ENCODE results near the gene WDR1. TPM values are rescaled to one million over a fixed set of nuclear protein-coding genes. Genes with fewer than 3 reads are reported as not detected.

Gene WDR1
- polyA plus RNA-seq, 2 of the 4 experiments (the other 2 are of a cell fraction), result 251 to 326 TPM

- 99% methylated on average over 7 of the region's 8 CpGs for WGBS (ENCODE audit: missing lambda C conversion rate)
- Histone ChIP-seq H3K9me3 (no peaks in the 10 kb centered on the region), H3K27ac (no peak overlapping the region), H3K4me2 (no peak overlapping the region), H3K4me3 (no peak overlapping the region), H3K4me1 (no peaks in the 10 kb centered on the region)
- DNase-seq (ENCODE audit: low read depth in 1 of 2, low spot score in 1 of 2) (no peak), FAIRE-seq (no peak), ATAC-seq (no peak)
- TF ChIP-seq CHD2 (IDR thresholded peaks at IDR 0.05; ENCODE audit: low read length, partially characterized antibody) (no peak), HEYL (CRISPR knock-in tag; IDR thresholded peaks at IDR 0.05) (no peak), TP53 (CRISPR knock-in tag; IDR thresholded peaks at IDR 0.05) (no peak)
- ChIA-PET CTCF (interaction anchor here (0.9 kb wide), 1 partner anchor 12 kb away, joined by 3 read pairs; no protein-coding TSS in a partner anchor), POLR2A (no interaction called here)
Observed at GRCh38 chr4:10079912-10080588, 36.5 kb downstream of the WDR1 start.

DNA sequence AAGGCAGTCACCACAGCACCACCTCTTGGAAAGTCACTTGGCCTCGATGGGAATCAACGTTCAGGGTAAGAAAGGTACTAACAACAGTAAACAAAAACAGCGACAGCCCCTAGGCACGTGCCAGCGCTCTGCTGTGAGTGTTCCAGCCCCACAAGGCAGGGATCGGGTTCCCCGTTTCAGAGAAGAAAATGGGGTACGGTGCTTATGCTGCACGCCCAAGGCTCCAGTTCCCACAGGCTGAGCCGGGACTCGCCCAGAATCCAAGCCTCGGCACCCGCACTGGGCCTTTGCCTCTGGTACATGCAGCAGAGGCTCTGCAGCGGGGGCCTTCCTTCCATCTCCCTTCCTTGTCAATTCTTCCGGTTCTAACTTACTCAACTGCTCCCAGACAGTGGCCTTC lies 37.3 kb downstream of the WDR1 start:
- no peak overlapping the region for H3K27ac ChIP-seq

GRCh38 chr4:10078481-10079233 lies 37.9 kb downstream of the WDR1 start:
- WGBS (ENCODE audit: missing lambda C conversion rate), result 92% methylated on average over 15 of the region's 26 CpGs
- H3K4me1 ChIP-seq, result no peaks in the 10 kb centered on the region
- H3K27ac ChIP-seq, result no peak overlapping the region
- no peak for TF ChIP-seq TFCP2L1 (CRISPR knock-in tag; IDR thresholded peaks at IDR 0.05)
- no peak for TF ChIP-seq HES2 (IDR thresholded peaks at IDR 0.05)
- FAIRE-seq (no peak), ATAC-seq (no peak), DNase-seq (ENCODE audit: low read depth in 1 of 2, low spot score in 1 of 2) (no peak)
- H3K4me2 ChIP-seq, result no peak overlapping the region
- no peaks in the 10 kb centered on the region for H3K9me3 ChIP-seq
- ChIA-PET CTCF (interaction anchor here (0.5 kb wide), 1 partner anchor 39 kb away, joined by 3 read pairs; no protein-coding TSS in a partner anchor), POLR2A (no interaction called here)
- H3K4me3 ChIP-seq, result no peak overlapping the region

More for the DNA sequence above, 37.3 kb downstream of the WDR1 start:
- POLR2A ChIA-PET, result no interaction called here
- DNase-seq (ENCODE audit: low read depth in 1 of 2, low spot score in 1 of 2), result no peak
- H3K4me2 ChIP-seq, result no peak overlapping the region
- 92% methylated on average over 15 of the region's 15 CpGs for WGBS (ENCODE audit: missing lambda C conversion rate)
- FAIRE-seq, result no peak
- TF ChIP-seq ZSCAN20 (CRISPR knock-in tag; IDR thresholded peaks at IDR 0.05) (no peak), KDM1A (IDR thresholded peaks at IDR 0.05; ENCODE audit: low read depth) (no peak), CBX2 (IDR thresholded peaks at IDR 0.05; ENCODE audit: borderline replicate concordance, low read depth) (no peak), JUNB (IDR thresholded peaks at IDR 0.05) (no peak), HMGXB4 (CRISPR knock-in tag; IDR thresholded peaks at IDR 0.05; ENCODE audit: borderline replicate concordance) (no peak), FOSB (CRISPR knock-in tag; IDR thresholded peaks at IDR 0.05) (no peak), GATA3 (IDR thresholded peaks at IDR 0.05; ENCODE audit: borderline replicate concordance) (no peak), CBX8 (IDR thresholded peaks at IDR 0.05) (no peak), EHMT2 (IDR thresholded peaks at IDR 0.05; ENCODE audit: low read depth) (no peak), FOXS1 (CRISPR knock-in tag; IDR thresholded peaks at IDR 0.05) (no peak), NFE2L2 (conservative IDR thresholded peaks at IDR 0.05; ENCODE audit: low read length) (no peak), HOXB13 (CRISPR knock-in tag; IDR thresholded peaks at IDR 0.05; ENCODE audit: low read depth) (no peak)
- TF ChIP-seq, protein P1, sequence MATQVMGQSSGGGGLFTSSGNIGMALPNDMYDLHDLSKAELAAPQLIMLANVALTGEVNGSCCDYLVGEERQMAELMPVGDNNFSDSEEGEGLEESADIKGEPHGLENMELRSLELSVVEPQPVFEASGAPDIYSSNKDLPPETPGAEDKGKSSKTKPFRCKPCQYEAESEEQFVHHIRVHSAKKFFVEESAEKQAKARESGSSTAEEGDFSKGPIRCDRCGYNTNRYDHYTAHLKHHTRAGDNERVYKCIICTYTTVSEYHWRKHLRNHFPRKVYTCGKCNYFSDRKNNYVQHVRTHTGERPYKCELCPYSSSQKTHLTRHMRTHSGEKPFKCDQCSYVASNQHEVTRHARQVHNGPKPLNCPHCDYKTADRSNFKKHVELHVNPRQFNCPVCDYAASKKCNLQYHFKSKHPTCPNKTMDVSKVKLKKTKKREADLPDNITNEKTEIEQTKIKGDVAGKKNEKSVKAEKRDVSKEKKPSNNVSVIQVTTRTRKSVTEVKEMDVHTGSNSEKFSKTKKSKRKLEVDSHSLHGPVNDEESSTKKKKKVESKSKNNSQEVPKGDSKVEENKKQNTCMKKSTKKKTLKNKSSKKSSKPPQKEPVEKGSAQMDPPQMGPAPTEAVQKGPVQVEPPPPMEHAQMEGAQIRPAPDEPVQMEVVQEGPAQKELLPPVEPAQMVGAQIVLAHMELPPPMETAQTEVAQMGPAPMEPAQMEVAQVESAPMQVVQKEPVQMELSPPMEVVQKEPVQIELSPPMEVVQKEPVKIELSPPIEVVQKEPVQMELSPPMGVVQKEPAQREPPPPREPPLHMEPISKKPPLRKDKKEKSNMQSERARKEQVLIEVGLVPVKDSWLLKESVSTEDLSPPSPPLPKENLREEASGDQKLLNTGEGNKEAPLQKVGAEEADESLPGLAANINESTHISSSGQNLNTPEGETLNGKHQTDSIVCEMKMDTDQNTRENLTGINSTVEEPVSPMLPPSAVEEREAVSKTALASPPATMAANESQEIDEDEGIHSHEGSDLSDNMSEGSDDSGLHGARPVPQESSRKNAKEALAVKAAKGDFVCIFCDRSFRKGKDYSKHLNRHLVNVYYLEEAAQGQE (IDR thresholded peaks at IDR 0.05), result no peak
- ATAC-seq, result no peak
- no peaks in the 10 kb centered on the region for H3K9me3 ChIP-seq
- H3K4me1 ChIP-seq, result no peaks in the 10 kb centered on the region
- H3K4me3 ChIP-seq, result no peak overlapping the region
- CTCF ChIA-PET, result no interaction called here
